ENCODE measurements around the gene POLK. TPM values are rescaled to one million over a fixed set of nuclear protein-coding genes. Genes with fewer than 3 reads are reported as not detected.

POLK gene
- total and polyA plus RNA-seq, 2 of the 8 experiments (the other 6 are each of a cell fraction or from before 2014, with no cell fraction given), result 2.0 to 9.0 TPM

- TF ChIP-seq CHD7 (IDR thresholded peaks at IDR 0.05; ENCODE audit: insufficient replicate concordance, low read length) (no peak), YY1 (IDR thresholded peaks at IDR 0.05; ENCODE audit: low read depth, low read length) (no peak), CTCF (IDR thresholded peaks at IDR 0.05; ENCODE audit: control extremely low read depth in 1 of 3, insufficient read depth in 1 of 3, low read depth in 1 of 3, low read length in 3 of 3) (no peak), POU5F1 (IDR thresholded peaks at IDR 0.05; ENCODE audit: low read depth, low read length) (no peak)
Observed at GRCh38 chr5:75616371-75616881, 104.7 kb downstream of the POLK start (continued).
